Common myeloid progenitor, CD34-positive (primary cell): ENCODE measurements around the gene PHLPP1.

Experiments used
- CTCF ChIA-PET: fragments of 350-600 bp; sonication (Branson Sonifier 250); formaldehyde crosslinking; loops from one replicate; lab custom pipeline; 2021; ENCODE audit warnings: antibody characterized with exemption; lab: Charles Lee
- POLR2A ChIA-PET: fragments of 350-600 bp; sonication (Branson Sonifier 250); formaldehyde crosslinking; loops from one replicate; lab custom pipeline; 2021; ENCODE audit warnings: antibody characterized with exemption; lab: Charles Lee
- DNase-seq, 3 donors: peaks; one replicate each; pipeline versions ENCODE4 v3.0.0 to v3.0.0-alpha.2; 2013
- H3K27ac ChIP-seq, 2 experiments: 1 replicate in 1 of 2; 2 replicates in 1 of 2; pipeline ENCODE4 v1.7.0; 2013; ENCODE audit warnings: inconsistent platforms in 2 of 2, low read length in 2 of 2, mild to moderate bottlenecking in 2 of 2, low read depth in 1 of 2, moderate library complexity in 1 of 2; ENCODE audit not compliant: severe bottlenecking in 2 of 2, insufficient read depth in 1 of 2, poor library complexity in 1 of 2
- H3K27me3 ChIP-seq, 5 experiments: replicated peaks in 2 of 5; 1 replicate in 3 of 5; 2 replicates in 2 of 5; pipeline versions ENCODE4 v1.6.1 to v1.7.0; 2013; ENCODE audit warnings: low read length in 4 of 5, mild to moderate bottlenecking in 2 of 5, moderate library complexity in 2 of 5, inconsistent platforms in 1 of 5; ENCODE audit not compliant: insufficient read depth in 5 of 5, control insufficient read depth in 4 of 5
- H3K36me3 ChIP-seq, 4 experiments: 1 replicate in 2 of 4; 2 replicates in 2 of 4; pipeline versions ENCODE4 v1.6.1 to v1.7.0; 2013; ENCODE audit warnings: low read length in 3 of 4, control low read depth in 1 of 4, mild to moderate bottlenecking in 1 of 4; ENCODE audit not compliant: control insufficient read depth in 4 of 4, insufficient read depth in 4 of 4
- H3K4me1 ChIP-seq, 4 experiments: 1 replicate in 3 of 4; 2 replicates in 1 of 4; pipeline versions ENCODE4 v1.6.1 to v1.7.1; 2013; ENCODE audit warnings: low read length in 3 of 4, mild to moderate bottlenecking in 3 of 4, control low read depth in 1 of 4, inconsistent platforms in 1 of 4, moderate library complexity in 1 of 4; ENCODE audit not compliant: control insufficient read depth in 4 of 4, insufficient read depth in 4 of 4; ENCODE audit errors: control extremely low read depth in 1 of 4
- H3K4me3 ChIP-seq, 7 experiments: 1 replicate in 4 of 7; 2 replicates in 3 of 7; pipeline versions ENCODE4 v1.5.1 to v1.7.0; 2013; ENCODE audit warnings: mild to moderate bottlenecking in 7 of 7, low read length in 6 of 7, moderate library complexity in 6 of 7, inconsistent platforms in 2 of 7, low read depth in 2 of 7, control low read depth in 1 of 7; ENCODE audit not compliant: insufficient read depth in 4 of 7, control insufficient read depth in 1 of 7; ENCODE audit errors: extremely low read depth in 1 of 7
- H3K9me3 ChIP-seq, 5 experiments: 1 replicate in 4 of 5; 2 replicates in 1 of 5; pipeline versions ENCODE4 v1.6.1 to v1.7.1; 2013; ENCODE audit warnings: low read length in 4 of 5, mild to moderate bottlenecking in 2 of 5, inconsistent platforms in 1 of 5, low read depth in 1 of 5, moderate library complexity in 1 of 5; ENCODE audit not compliant: control insufficient read depth in 4 of 5, insufficient read depth in 2 of 5; ENCODE audit errors: control extremely low read depth in 1 of 5
- WGBS: methylation state at CpG from one replicate; pipeline ENCODE4 v1.1.5; 2013; ENCODE audit not compliant: insufficient coverage; 5-methylcytosine and 5-hydroxymethylcytosine counted together

PHLPP1 gene

DNA sequence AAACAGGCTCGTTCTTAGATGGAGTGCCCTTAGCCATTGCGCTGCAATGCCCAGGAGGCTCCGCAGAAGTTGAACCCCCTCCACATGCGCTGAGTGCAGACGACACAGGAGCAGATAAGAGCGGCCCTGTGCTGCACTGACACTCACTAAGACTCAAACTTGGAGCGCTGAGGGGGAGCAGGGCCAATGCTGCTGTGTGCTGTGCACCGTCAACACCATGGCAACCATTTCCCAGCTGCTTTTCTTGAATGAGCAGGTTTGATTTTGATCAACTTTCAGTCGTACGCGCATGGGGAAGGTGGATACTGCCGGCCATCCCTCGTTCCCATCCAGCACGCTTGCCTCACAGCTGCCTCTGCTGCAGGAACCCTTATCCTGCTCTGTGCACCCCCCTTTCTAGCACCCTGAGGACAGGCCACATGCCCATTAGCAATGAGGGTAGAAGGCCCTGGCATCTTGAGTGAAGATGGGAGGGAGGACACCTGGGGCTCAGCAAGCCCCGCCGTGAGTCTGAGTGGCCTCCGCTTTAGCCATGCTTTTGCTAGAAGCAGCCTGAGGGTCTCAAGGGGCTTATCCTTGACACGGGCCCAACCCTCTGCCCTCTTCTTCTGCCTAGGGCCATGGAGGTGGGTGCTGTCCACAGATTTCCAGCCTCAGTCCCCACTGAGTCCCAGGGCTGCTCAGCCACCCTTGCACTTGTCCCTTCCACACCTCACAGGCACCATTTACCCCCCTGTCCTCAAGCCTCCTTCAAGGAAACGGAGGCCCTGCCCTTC lies 271.9 kb downstream of the PHLPP1 start:
- no peak overlapping the region for H3K4me3 ChIP-seq
- H3K27ac ChIP-seq = no peak overlapping the region
- no peaks in the 10 kb centered on the region for H3K36me3 ChIP-seq
- ChIA-PET CTCF (no interaction called here), POLR2A (no interaction called here)
- peaks cover 0 to 4% (median 4%) of the 10 kb centered on the region in 4 experiments for H3K4me1 ChIP-seq
- no peak for DNase-seq
- H3K27me3 ChIP-seq = no peaks in the 10 kb centered on the region
- peaks cover 0 to 2% (median 0%) of the 10 kb centered on the region in 5 experiments for H3K9me3 ChIP-seq
- WGBS = 92% methylated on average over 19 of the region's 19 CpGs

DNA sequence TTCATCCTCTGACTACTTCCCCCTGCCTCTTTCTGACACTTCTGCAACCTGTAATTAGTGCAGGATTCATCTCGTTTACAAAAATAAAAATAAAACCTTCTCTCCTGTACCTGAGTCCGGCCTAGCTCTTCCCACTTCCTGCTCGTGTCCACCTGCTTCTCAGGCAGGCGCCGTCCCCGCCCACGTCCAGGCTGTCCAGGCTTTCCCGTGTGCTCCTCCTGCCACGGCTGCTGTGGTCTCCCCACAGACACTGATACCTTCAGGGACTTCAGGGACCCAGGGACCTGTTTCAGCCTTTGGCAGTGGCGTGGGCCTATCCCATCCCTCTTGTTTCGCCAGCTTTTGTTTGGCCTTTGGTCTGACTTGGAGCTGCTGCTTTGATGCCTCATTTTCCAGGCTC lies 272.5 kb downstream of the PHLPP1 start:
- H3K36me3 ChIP-seq = no peaks in the 10 kb centered on the region
- ChIA-PET POLR2A (no interaction called here), CTCF (no interaction called here)
- peaks cover 0 to 2% (median 0%) of the 10 kb centered on the region in 5 experiments for H3K9me3 ChIP-seq
- no peaks in the 10 kb centered on the region for H3K27me3 ChIP-seq
- no peaks in the 10 kb centered on the region for H3K4me1 ChIP-seq
- no peak for DNase-seq
- no peak overlapping the region for H3K4me3 ChIP-seq
- 96% methylated on average over 11 of the region's 11 CpGs for WGBS
- H3K27ac ChIP-seq = no peak overlapping the region

DNA sequence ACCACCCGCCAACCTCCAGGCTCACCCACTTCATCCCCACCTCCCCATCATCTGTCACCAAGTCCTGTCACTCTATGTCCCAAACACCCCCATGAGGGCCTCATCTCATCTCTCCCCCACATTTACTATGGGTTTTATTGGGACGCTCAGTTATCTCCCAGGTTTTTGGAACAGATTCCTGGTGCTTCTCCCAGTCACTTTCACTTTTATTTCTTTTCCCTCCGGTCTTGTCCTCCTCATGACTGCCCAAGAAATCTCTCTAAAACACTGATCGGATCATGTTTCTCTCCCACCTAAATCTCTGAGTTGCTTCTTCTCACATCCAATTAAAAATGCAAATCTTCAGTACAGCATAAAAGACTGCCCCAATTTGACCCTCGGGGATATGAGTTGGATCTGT lies 273.1 kb downstream of the PHLPP1 start:
- CTCF ChIA-PET = no interaction called here
- Histone ChIP-seq H3K36me3 (no peaks in the 10 kb centered on the region), H3K4me3 (no peak overlapping the region), H3K27me3 (no peaks in the 10 kb centered on the region), H3K9me3 (peaks cover 0 to 2% (median 0%) of the 10 kb centered on the region in 5 experiments), H3K4me1 (no peaks in the 10 kb centered on the region), H3K27ac (no peak overlapping the region)
- POLR2A ChIA-PET = no interaction called here
- DNase-seq = no peak
- 92% methylated on average over 5 of the region's 5 CpGs for WGBS

DNA sequence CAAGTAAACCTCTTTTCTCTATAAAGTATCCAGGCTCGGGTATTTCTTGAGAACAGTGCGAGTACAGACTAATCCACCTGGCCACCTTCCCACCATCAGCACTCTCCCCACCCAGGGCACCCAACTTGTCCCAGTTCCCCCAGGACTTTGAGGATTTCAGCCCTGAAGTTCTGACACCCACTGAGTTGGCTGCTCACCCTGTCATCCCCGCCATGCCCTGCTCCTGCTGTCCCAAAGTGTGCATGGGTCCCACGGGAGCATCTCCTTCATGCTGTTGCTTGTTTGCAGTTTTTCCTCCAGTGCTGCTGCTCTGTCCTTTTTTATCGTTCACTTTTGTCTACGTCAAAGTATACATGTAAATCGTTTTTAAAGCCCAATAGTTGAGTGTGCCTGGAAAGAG lies 273.9 kb downstream of the PHLPP1 start:
- Histone ChIP-seq H3K9me3 (peaks cover 0 to 2% (median 0%) of the 10 kb centered on the region in 5 experiments), H3K36me3 (no peaks in the 10 kb centered on the region), H3K4me3 (no peak overlapping the region), H3K4me1 (no peaks in the 10 kb centered on the region), H3K27ac (no peak overlapping the region), H3K27me3 (no peaks in the 10 kb centered on the region)
- POLR2A ChIA-PET = no interaction called here
- WGBS = 89% methylated on average over 3 of the region's 7 CpGs
- CTCF ChIA-PET = no interaction called here
- DNase-seq = no peak

DNA sequence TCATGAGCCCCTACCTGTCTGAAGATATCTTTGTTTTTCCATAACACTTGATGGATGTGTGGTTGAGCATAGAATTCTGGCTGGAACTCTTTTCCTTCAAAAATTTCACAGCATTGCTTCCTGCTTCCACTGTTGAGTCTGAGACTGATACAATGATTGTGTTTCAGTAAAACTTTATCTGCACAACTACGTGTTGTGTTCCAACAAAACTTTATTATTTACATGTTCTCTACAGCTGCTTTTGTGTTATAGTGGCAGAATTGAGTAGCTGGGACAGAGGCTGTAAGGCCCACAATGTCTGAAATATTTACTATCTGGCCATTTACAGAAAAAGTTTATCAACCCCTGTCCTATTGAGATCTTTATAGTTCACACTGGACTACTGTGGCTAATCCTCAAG lies 275.3 kb downstream of the PHLPP1 start:
- no peak overlapping the region for H3K27ac ChIP-seq
- no peaks in the 10 kb centered on the region for H3K27me3 ChIP-seq
- no peaks in the 10 kb centered on the region for H3K4me1 ChIP-seq
- no peak for DNase-seq
- no CpG with 5 or more reads among the region's 1 CpG for WGBS
- H3K36me3 ChIP-seq = no peaks in the 10 kb centered on the region
- peaks cover 0 to 2% (median 0%) of the 10 kb centered on the region in 5 experiments for H3K9me3 ChIP-seq
- CTCF ChIA-PET = no interaction called here
- POLR2A ChIA-PET = no interaction called here
- no peak overlapping the region for H3K4me3 ChIP-seq

DNA sequence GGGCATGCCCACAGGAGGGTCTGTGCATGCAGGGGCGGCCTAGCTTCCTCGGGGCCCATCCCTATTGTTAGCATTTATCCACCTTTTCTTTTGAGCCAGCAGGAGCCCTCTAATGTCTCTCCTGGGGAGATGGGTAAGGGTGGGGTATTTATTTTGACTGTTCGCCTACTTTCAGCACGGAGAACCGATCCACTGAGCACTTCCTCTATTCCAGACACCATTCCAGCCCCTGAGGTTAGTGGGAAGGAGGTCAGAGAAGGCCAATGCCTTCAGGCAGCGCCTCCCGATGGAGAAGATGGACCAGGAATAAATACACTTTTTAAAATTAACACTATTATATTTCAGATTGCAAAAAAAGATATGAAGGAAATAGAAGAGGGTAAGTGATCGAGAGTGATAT lies 276.0 kb downstream of the PHLPP1 start:
- ChIA-PET CTCF (no interaction called here), POLR2A (no interaction called here)
- peaks cover 0 to 2% (median 0%) of the 10 kb centered on the region in 5 experiments for H3K9me3 ChIP-seq
- 100% methylated on average over 2 of the region's 8 CpGs for WGBS
- no peak overlapping the region for H3K4me3 ChIP-seq
- no peaks in the 10 kb centered on the region for H3K27me3 ChIP-seq
- no peaks in the 10 kb centered on the region for H3K36me3 ChIP-seq
- no peaks in the 10 kb centered on the region for H3K4me1 ChIP-seq
- no peak for DNase-seq
- H3K27ac ChIP-seq = no peak overlapping the region

DNA sequence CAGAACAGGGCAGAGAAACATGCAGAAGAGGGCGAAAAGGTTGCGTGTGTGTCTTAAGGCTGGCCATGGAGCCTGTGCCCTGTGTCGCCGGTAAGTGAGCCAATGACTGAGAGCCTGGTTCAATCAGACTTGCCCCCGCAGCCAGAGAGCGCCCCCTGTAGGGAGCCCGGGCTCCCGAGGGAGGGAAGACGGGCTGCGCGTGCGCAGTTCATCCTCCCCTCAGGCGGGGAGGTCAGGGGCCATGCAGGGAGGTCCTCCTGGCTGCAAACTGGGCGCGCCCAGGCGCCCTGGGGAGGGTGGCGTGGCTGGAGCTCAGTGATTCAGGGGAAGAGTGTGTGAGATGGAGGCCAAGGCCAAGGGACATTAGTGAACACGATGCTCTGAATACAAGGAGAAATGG lies 276.6 kb downstream of the PHLPP1 start:
- Histone ChIP-seq H3K9me3 (peaks cover 0 to 2% (median 0%) of the 10 kb centered on the region in 5 experiments), H3K36me3 (no peaks in the 10 kb centered on the region), H3K4me1 (no peaks in the 10 kb centered on the region), H3K27me3 (no peaks in the 10 kb centered on the region), H3K4me3 (no peak overlapping the region), H3K27ac (no peak overlapping the region)
- ChIA-PET POLR2A (no interaction called here), CTCF (interaction anchor here (0.6 kb wide), 1 partner anchor 742 kb away, joined by 3 read pairs; no protein-coding TSS in a partner anchor)
- WGBS = 97% methylated on average over 18 of the region's 18 CpGs
- no peak for DNase-seq
